Dermis blood vessel endothelial cell (primary cell): ENCODE measurements around the gene ACTC1. TPM values are rescaled to one million over a fixed set of nuclear protein-coding genes. Genes with fewer than 3 reads are reported as not detected.
"Not testable (repeated sequence)": the region's sequence is repeated elsewhere in the genome, so short reads cannot be mapped to it uniquely, and the experiment has no call there.

ENCODE experiments used
- DNase-seq: peaks from one replicate; pipeline ENCODE4 v3.0.0; 2010
- total RNA-seq: library from RNA; depleted of rRNA; stranded (reverse); fragments of >200 nt; gene quantifications from 2 replicates; pipeline ENCODE4 v1.2.3, GENCODE V29; 2014

ACTC1 gene
- not detected in 2 replicates for total RNA-seq

DNA sequence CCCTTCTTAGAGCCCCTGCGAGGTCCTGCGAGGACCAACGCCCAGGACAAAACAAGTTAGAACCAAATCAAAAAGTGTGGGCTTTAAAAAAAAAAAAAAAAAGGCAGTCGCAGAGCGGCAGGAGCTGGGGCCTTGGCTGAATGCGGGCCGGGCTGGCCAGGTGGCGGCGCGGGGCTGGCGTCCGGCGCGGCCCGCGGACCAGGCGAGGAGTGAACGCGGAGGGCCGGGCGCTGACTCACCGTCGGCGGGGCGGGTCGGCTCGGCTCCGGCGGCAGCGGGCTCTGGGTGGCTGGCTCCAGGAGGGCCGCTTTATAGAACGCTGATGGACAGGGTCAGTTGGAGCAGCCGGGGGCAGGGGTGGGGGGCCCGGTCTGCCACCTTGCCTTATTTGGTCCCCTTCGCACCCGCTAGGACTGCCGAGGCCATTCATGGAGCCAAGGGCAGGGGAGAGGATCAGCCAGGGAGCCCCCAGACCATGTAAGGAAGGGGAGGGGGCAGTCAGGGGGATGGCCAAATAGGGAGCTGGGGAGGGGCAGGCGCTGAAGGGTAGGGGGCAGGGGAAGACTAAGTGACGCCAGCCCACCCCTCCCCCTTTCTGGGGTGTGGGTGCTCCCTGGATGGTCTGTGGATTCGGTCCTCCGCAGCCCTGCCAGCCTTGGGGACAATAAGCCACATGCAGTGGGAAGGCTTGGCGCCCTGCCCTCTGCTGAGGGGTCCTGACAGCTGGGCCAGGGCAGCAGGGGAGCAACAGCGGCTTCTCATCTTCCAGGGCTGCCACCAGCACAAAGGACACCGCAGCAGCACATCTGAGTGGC lies at the start of gene ACTC1:
TSS of gene ACTC1 (minus strand) at position 283 of the 815 bp plus-strand sequence. CDS start 741 bp downstream, outside the sequence.
- DNase-seq = peak; percentile 55

DNA sequence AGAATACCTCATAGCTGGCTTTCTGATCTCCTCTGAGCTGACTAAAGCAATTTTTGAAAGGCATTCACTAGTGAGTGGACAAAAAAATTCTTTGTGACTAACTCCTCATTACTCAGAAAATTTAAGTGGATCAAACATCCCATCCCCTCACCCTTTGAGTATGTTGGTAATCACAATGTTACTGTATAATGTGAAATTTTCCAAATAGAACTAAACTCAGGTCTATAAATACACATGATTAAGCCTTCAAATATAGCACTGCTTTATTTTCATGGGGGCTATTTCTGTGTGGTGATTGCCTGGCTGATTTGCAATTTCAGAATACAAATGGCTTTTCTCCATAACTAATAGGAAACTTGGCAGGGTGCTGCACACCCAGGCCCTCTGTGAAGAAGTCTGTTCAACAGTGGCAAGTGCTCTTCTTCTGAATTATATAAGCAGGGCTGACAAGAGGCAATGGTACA lies 45.9 kb upstream of the ACTC1 start:
- DNase-seq = no peak

DNA sequence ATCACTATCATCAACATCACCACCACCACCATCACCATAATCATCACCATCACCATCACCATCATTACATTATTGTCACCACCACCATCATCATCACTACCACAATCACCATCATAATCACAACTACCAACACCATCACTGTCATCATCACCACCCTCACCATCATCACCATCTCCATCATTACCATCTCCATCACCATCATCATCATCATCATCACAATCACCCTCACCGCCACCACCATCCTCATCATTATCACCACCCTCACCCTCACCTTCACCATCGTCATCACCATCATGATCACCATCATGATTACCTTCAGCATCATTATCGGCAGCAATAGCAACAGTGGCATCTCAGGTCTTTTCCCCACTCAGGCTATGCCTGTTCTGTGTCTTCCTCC lies 42.9 kb upstream of the ACTC1 start:
- DNase-seq = no peak

DNA sequence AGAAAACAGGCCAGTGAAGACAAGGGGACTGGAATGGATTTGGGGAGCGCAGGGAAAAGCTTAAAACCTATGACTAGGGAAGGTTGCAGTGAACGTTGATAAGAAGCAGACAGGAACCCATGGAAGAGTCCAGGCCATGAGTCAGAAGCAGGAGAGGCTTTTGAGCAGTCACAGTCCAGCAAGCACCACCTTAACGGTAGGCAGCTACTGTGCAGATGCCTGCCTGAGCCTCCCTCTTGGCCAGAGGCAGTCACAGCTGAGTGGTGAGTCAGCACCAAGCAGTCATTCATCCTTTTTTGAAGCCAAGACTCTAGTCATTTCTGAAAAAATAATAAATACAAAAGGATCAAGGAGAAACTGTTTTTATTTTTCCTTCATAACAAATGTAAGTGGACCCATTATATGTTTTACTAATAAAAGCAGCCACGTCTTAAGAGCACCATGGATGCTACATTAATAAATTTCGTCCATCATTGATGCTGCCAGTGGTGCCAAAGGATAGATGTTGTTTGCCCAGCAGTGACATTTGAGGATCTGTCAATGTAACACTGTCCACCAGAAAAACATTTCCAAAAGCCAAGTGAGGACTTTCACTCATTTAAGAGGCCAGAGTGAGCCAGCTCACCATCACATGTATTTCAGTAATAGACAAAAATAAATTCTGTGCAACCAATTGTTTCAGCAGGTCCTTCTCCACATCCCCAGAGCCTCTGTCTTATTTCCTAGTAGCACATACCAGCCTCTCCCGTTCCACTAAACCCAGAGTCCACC lies 42.1 kb upstream of the ACTC1 start:
- DNase-seq = peak; percentile 37

DNA sequence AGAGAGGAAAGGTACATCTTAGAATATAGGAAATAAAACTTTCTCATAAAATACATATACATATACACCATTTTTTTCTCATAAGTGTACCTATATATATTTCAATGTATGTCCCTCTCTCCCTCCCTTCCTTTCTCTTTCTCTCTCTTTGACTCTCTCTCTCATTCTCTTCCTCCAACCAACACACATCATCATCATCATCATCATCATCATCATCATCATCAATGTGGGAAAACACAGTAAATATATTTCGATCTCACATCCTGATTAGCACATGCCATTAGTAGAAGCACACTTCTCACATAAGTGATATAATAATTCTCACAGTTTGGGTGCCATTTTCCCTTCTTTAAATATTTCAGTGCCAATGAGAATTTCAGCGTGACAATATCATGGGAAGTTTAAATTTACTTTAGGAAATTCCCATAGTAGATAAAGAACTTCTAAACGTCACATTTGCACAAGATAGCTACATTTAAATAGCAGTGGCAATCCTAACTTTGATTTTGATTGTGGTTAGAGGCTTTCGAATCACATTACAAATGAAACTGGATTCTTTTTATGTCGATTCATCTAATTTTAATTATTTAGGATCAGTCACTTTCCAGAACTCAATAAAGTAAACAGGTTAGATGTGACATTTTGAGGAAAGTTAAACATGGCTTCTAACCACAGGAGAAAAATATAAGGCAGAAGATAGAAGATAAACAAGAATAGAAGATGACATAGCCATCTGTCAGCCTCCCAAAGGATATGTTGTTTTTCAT lies 33.0 kb upstream of the ACTC1 start:
- DNase-seq = no peak

DNA sequence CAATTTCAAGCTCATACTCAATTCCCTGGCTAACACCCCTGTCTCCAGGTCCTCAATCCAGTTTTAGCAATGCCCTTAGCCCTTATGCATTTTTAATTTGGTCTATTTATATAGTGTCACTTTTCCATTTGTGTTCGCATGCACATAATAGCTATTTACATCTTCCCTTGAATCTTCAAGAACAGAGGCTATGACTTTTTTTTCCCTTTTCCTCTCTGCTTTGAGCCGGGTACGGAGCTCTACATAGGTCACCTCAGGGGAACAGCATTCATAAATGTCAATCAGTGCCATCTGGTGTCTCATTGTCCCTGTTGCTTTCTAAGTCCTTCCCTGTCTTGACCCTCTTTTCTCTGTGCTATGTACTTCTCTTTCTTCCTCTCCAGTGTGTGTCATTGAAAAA lies 26.5 kb upstream of the ACTC1 start:
- no peak for DNase-seq

DNA sequence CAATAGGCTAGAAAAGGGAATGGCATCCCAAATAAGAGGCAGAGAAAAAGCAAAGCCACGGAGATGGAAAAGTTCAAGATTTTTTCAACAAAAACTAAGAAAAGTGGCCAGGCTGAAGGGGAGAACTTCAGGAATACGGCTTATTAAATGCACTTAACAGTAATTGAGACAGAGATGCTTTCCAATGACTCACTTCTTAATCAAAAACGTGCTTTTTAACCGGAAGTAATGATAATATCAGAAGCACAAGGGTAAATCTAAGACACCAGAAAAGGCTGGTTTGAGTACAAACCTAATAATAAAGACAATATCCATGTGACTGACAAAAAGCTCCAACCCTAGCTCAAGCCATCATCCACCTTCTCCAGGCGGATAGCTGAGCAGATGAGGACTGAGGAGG lies 24.8 kb upstream of the ACTC1 start:
- DNase-seq = no peak

DNA sequence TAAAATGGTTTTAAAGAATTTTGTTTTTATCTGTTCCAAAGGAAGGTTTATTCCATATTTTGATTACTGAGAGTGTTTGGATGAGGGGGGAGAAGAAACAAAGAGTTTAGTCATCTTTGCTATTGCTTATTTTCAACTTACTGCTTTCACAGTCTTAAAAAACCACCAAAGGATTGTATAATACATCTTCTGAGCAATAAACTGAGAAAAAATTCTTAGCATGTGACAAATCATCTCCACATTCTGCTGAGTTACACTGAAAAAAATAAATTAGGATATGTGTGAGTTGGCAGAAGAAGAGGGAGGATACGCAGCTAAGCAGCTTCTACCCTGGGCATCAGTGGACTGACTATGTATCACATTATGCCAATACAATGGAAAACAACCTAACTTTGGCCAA lies 23.2 kb upstream of the ACTC1 start:
- no peak for DNase-seq

DNA sequence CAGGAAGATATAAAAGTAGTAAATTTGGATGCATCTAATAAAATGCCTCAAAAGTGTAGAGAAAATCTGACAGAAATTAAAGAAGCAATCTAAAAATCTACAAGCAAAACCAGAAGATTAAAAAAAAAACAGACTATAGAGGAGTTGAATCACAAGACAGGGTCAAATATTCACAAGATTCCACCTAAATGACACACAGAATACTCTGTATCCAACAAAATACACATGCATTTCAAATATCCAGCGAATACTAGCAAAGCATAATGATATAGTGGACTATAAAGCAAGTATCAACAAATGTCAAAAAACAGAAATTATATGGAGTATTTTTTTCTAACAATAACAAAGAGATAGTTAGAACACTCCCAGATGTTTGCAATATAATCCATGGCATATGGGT lies 20.5 kb upstream of the ACTC1 start:
- DNase-seq = no peak

DNA sequence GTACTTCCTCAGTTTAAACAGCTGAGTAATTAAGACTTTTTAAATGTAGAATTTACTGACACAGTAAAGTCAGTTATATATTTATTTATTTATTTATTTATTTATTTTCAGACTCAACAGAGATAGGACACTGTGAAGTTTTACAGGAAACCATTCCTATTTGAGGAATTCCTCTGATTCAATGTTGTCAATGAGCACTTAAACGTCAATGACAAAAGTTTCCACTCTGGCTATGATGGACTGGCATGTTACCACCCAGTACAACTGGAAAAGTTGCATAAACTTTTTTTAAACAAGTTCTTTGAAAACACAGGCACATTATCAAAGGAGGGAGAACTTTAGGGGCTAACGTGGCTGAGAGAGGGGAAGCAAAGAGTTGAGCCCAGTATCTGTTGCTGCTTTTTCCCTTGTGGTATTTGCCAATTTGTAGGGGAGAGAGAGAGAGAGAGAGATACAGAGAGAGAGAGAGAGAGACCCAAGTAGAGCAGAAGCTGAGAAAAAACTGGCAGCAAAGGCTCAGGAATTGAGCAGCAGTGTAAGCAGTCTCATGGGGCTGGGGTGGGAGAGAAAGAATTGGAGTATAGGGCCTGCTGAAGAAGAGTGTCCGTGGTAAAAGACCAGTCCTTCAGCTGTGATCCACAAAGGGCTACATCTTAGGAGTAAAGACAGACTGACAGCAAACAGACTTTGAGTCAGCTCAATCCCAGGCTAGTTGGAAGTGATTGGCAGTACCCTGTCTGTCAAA lies 18.3 kb upstream of the ACTC1 start:
- DNase-seq = no peak

DNA sequence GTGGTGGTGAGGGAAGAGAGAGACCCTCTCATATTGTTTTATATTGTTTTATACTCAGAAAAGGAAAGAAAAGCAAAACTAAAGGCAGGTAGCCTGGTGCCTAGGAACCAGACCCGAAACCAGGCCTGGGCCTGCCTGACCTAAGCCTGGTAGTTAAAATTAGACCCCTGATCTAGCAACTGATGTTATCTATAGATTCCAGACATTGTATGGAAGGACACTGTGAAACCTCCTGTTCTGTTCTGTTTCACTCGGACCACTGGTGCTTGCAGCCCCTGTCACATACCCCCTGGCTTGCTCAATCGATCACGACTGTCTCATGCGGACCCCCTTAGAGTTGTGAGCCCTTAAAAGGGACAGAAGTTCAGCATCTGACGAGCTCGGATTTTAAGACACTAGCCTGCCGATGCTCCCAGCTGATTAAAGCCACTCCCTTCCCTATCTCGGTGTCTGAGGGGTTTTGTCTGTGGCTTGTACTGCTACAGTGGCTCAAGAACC lies 17.6 kb upstream of the ACTC1 start:
- not testable (repeated sequence) for DNase-seq

DNA sequence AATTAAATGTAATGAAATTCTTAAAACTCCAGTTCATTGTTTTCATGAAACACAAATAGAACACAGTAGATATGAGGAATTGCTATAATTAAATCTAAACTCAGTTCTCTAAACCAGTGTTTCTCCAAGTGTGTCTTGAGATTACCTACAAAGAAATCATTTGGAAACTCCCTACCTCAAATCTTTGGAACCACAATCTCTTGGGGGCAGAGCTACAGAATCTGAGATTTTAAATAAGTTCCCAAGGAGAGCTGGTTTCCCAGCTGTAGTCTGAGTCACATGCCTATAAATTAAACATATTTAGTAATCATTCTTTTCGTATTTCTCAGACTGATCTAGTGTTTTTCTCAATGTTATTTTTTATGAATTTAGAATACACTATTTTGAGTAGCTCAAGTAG lies 17.0 kb upstream of the ACTC1 start:
- DNase-seq = no peak

DNA sequence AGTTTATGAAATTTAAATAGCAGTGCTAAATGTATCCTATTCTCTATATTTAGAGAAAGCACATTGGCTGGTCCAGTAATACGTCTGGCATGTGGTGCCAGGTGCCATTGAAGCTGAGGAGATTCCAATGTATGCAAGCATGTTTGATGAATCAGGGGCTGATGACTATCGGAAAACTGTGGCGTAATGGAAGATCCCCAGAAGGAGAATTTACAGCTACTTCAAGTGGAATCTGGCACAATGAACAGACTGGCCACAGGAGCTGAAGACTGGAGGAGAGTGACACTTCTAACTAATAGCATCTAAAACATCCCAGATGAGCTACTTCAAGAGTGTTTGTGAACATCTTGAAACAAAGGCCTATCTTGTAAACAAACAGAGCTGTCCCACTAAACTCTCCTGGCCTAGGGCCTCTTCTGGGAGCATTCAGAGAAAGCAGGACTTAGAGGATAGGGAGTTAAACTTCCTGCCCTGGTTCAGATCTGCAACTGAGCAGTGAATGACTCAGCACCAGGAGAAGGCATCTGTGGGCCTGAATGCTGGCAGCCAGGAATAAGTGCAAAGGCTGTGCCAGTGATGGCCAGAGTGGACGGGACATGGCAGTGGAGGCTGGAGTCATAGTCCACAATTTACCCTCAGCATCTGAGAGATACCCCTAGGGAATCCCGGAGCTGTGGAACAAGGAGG lies 15.2 kb upstream of the ACTC1 start:
- DNase-seq = peak; percentile 11

DNA sequence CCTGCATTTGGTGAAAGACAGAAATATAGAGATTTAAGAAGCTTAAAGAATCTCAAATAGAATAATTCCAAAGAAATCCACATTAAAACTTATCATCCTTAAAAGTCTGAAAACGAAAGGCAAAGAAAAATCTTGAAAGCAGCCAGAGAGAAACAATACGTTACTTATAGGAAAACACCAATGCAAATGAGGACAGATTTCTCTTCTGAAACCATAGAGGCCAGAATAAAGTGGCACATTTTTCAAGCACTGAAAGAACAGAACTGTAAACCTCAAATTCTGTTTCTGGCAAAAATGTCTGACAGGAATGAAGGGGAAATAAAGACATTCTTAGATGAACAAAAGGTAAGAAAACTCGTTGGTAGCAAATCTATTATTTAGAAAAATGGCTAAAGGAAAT lies 13.8 kb upstream of the ACTC1 start:
- DNase-seq = no peak

DNA sequence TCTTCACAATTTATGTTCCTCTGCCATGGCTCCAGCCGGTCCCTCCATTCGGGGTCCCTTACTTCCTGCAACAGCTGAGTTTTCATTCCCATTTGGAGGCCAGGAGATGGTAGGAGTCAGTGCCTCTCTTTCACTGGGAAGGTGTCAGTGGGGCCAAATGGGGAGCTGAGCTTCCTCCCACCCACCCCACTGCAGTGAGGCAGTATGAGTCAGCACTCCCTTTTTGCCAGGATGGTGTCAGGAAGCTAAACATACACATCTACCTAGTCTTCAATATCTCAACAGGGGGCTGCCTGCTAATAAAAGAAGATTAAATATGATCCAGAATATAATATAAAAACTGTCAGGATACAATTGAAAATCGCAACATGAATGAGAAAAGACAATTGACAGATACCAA lies 12.7 kb upstream of the ACTC1 start:
- DNase-seq = no peak

DNA sequence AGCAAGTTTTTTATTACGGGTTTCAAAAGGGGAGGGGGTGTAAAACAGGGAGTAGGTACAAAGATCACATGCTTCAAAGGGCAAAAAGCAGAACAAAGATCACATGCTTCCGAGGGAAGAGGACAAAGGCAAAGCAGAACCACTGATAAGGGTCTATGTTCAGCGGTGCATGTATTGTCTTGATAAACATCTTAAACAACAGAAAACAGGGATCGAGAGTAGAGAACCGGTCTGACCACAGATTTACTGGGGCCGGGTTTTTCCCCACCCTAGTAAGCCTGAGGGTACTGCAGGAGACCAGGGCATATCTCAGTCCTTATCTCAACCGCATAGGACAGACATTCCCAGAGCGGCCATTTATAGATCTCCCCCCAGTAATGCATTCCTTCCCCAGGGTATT lies 11.9 kb upstream of the ACTC1 start:
- DNase-seq = not testable (repeated sequence)

DNA sequence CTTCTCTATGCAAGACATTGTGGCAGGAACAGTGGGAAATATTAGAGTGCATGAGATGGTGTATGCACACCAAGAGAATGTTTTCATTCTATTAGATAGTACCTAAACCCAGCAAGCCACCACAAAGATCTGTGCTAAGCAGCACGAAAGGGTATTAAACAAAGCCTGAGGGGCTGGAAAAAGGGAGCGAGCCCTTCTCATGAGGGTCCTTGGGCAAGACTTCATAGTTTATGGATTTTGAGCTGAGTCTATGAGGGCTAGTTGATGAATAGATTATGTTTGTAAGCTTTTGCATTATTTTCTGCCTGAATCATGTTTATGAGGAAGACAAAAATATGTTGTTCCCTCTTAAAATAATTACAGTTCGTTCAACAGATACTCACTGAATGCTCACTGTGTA lies 9.4 kb upstream of the ACTC1 start:
- no peak for DNase-seq

DNA sequence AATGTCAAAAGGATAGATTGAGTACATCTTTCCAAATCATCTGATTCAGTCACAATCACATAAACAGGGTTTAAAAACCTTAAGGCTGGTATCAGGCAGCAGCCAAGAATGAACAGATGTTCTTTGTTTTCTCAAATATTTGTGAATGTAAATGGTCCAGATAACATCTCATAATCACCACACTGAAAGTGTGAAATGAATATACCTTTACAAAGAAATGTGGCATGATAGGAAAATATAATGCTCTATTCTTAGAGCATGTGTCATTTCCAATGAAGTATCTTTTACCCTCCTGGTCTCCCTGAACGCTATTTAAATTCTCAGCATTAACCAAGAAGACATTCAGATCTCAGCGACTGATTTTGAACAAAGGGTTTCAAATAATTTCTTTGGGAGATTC lies 8.8 kb upstream of the ACTC1 start:
- no peak for DNase-seq

DNA sequence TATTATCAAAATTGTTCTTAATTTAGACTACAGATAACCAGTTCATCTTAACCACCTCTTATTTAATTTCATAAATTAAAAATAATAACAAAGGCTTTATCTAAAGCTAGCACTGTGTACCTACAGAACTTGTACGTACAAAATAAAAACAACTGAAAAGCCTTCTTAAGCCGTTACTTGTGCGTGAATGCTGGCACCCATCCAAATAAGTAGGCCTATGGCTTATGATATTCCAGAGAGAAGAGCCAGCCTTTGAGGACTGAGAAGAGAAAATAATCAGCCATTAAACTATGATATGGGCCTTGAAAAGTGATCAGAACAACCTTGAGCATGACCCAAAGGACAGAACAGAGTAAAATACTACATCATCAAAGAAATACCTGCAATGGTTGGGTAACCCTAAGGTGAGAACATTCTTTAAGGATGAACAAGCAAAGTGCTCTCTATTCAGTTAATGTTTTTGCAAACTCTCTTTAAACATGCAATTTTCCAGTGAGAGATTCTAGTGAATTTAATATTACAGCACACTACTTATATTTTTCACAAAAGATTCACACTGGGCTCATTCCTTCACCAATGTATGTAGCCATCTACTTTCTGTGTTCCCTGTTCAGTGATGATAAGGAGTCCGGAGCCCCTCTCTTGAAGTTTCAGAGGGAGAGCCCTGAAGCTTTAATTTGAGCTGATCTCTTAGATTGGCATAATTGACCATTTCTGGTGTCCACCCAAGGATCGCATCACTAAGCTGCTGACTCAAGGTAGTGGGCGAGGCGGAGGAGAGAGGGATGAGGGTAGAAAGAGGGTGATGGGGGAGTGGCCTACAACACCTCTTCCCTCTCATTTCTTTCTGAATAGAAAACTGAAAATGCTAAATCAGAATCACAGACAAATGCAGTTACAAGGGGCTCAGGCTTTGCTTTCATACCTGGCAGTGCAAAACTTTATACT lies 7.7 kb upstream of the ACTC1 start:
- no peak for DNase-seq

DNA sequence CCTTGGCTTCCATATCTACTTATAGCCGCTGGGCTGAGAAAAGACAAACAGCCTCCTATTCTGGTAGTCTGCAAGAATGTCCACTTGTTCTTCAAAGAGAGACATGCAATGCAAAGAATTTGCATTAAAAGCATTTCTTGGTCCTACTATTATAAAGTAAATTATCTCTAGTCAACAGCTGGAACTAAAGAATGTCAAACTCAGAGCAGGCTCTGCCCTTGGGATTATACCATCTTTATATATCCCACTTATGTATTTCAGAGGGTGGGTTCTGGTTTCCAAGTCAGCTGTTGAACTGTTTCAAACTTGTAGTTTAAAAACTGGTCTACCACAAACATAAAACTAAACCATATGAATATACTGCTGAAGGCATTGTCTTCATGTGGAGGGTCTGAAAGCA lies 7.0 kb upstream of the ACTC1 start:
- no peak for DNase-seq
